WTC11 (cell line): ENCODE results near the gene EEF1A1.

Source experiments
- ARID4B ChIP-seq: sonication (generic); formaldehyde crosslinking; IDR thresholded peaks from 2 replicates; pipeline ENCODE4 v1.8.0; 2023; ENCODE audit warnings: missing genetic modification reagents, mild to moderate bottlenecking, borderline replicate concordance
- CREB1 ChIP-seq: sonication (generic); formaldehyde crosslinking; IDR thresholded peaks from 2 replicates; pipeline ENCODE4 v1.8.0; 2023; ENCODE audit warnings: mild to moderate bottlenecking, missing genetic modification reagents
- CTCF ChIP-seq: fragments of 200-600 bp; IDR thresholded peaks from 2 replicates; pipeline ENCODE4 v1.8.0; 2022; ENCODE audit warnings: antibody characterized with exemption
- NR3C1 ChIP-seq: sonication (generic); formaldehyde crosslinking; conservative IDR thresholded peaks from 2 replicates; pipeline ENCODE4 v1.8.1; 2023; ENCODE audit warnings: low read depth, mild to moderate bottlenecking, missing genetic modification reagents
- SP1 ChIP-seq: sonication (generic); formaldehyde crosslinking; conservative IDR thresholded peaks from 2 replicates; pipeline ENCODE4 v1.8.1; 2022; ENCODE audit warnings: missing genetic modification reagents
- TEAD4 ChIP-seq: sonication (generic); formaldehyde crosslinking; IDR thresholded peaks from 2 replicates; pipeline ENCODE4 v1.8.0; 2022; ENCODE audit warnings: mild to moderate bottlenecking, missing genetic modification reagents
- TF ChIP-seq, protein P1 (sequence below): sonication (generic); formaldehyde crosslinking; IDR thresholded peaks from 2 replicates; pipeline ENCODE4 v1.8.1; 2022; ENCODE audit warnings: low read depth, missing genetic modification reagents, borderline replicate concordance
- TF ChIP-seq, protein P2 (sequence below): sonication (generic); formaldehyde crosslinking; IDR thresholded peaks from 2 replicates; pipeline ENCODE4 v1.8.0; 2022; ENCODE audit warnings: mild to moderate bottlenecking, missing genetic modification reagents

GRCh38 chr6:73532293-73532692 is 11.5 kb upstream of the EEF1A1 start:
- TF ChIP-seq CTCF (no peak), SP1 (CRISPR knock-in tag) (no peak), CREB1 (CRISPR knock-in tag) (no peak), ARID4B (no peak), NR3C1 (CRISPR knock-in tag) (no peak), TEAD4 (no peak)
- TF ChIP-seq, protein P1, sequence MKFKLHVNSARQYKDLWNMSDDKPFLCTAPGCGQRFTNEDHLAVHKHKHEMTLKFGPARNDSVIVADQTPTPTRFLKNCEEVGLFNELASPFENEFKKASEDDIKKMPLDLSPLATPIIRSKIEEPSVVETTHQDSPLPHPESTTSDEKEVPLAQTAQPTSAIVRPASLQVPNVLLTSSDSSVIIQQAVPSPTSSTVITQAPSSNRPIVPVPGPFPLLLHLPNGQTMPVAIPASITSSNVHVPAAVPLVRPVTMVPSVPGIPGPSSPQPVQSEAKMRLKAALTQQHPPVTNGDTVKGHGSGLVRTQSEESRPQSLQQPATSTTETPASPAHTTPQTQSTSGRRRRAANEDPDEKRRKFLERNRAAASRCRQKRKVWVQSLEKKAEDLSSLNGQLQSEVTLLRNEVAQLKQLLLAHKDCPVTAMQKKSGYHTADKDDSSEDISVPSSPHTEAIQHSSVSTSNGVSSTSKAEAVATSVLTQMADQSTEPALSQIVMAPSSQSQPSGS = no peak
- TF ChIP-seq, protein P2, sequence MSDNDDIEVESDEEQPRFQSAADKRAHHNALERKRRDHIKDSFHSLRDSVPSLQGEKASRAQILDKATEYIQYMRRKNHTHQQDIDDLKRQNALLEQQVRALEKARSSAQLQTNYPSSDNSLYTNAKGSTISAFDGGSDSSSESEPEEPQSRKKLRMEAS = no peak
